GM23338 (cell line): Measurements from ENCODE around the gene ARAP1.

Experiments used
- CREB1 ChIP-seq: fragments of 250-450 bp; sonication (Bioruptor Pico); IDR thresholded peaks from 2 replicates; pipeline ENCODE4 v1.5.0; 2020; ENCODE audit warnings: low read depth, mild to moderate bottlenecking, moderate library complexity
- EZH2 ChIP-seq: fragments of 200-600 bp; sonication (generic); IDR thresholded peaks from one replicate; pipeline ENCODE4 v1.8.0; 2017; ENCODE audit warnings: antibody characterized with exemption, mild to moderate bottlenecking, low read depth; ENCODE audit not compliant: unreplicated experiment
- EZH2phosphoT487 ChIP-seq: fragments of 200-600 bp; sonication (generic); IDR thresholded peaks from one replicate; pipeline ENCODE4 v1.8.1; 2018; ENCODE audit warnings: antibody characterized with exemption; ENCODE audit not compliant: unreplicated experiment
- JUNB ChIP-seq: IDR thresholded peaks from one replicate; pipeline ENCODE4 v1.6.1; 2016; ENCODE audit warnings: antibody characterized with exemption; ENCODE audit not compliant: unreplicated experiment
- POLR2AphosphoS5 ChIP-seq: IDR thresholded peaks from 2 replicates; pipeline ENCODE4 v1.6.1; 2016; ENCODE audit warnings: antibody characterized with exemption, low read depth
- TF ChIP-seq, protein P1 (sequence below), 2 experiments: fragments of 200-600 bp in 1 of 2; sonication (generic) in 1 of 2; conservative IDR thresholded peaks; 2 replicates each; pipeline versions ENCODE4 v1.5.1 to v1.6.1; 2016 to 2017; ENCODE audit warnings: antibody characterized with exemption in 2 of 2, low read depth in 2 of 2, mild to moderate bottlenecking in 2 of 2, moderate library complexity in 1 of 2
- TF ChIP-seq, protein P2 (sequence below): IDR thresholded peaks from one replicate; pipeline ENCODE4 v1.6.1; 2018; ENCODE audit warnings: antibody characterized with exemption; ENCODE audit not compliant: unreplicated experiment

DNA sequence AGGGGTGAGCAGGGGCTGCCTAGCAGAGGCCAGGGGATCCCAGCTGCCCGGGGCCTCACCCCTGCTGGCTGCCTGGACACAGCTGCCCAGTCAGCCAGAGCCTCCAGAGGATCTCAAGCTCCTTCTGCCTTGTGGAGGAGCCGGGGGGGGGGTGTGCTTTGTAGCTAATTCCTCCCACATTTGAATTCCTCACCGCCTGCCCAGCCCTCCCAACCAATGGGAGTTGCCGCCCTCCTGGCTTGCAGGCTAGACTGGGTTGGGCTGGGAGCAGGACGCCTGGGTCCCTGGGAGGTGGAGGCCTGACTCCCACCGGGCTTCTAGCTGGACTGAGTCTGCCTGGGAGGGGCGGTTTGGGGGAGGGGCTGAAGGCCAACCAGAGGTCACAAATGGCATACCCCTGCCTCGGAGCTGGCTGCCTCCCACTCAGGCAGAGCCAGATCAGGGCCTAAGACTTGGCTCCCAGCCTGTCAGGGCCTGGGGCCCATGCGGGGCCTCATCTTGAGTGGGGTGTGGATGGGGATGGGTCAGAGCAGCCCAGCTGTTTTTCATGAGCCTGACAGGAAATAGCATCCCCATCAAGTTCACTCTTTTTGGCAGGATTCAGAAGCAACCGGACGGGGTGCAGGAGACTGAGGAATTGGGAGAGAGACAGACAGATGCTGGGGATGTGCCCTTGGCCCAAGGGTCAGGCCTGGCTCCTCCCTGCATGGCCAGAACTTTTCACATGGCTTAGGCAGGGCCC, 48.8 kb downstream of the ARAP1 start:
- TF ChIP-seq, protein P1, sequence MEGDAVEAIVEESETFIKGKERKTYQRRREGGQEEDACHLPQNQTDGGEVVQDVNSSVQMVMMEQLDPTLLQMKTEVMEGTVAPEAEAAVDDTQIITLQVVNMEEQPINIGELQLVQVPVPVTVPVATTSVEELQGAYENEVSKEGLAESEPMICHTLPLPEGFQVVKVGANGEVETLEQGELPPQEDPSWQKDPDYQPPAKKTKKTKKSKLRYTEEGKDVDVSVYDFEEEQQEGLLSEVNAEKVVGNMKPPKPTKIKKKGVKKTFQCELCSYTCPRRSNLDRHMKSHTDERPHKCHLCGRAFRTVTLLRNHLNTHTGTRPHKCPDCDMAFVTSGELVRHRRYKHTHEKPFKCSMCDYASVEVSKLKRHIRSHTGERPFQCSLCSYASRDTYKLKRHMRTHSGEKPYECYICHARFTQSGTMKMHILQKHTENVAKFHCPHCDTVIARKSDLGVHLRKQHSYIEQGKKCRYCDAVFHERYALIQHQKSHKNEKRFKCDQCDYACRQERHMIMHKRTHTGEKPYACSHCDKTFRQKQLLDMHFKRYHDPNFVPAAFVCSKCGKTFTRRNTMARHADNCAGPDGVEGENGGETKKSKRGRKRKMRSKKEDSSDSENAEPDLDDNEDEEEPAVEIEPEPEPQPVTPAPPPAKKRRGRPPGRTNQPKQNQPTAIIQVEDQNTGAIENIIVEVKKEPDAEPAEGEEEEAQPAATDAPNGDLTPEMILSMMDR (conservative IDR thresholded peaks at IDR 0.05; ENCODE audit: low read depth in 2 of 2) = no peak
- TF ChIP-seq POLR2AphosphoS5 = no peak
- TF ChIP-seq EZH2phosphoT487 = no peak
- no peak for TF ChIP-seq EZH2
- TF ChIP-seq CREB1 (CRISPR knock-in tag) = no peak
- TF ChIP-seq, protein P2, sequence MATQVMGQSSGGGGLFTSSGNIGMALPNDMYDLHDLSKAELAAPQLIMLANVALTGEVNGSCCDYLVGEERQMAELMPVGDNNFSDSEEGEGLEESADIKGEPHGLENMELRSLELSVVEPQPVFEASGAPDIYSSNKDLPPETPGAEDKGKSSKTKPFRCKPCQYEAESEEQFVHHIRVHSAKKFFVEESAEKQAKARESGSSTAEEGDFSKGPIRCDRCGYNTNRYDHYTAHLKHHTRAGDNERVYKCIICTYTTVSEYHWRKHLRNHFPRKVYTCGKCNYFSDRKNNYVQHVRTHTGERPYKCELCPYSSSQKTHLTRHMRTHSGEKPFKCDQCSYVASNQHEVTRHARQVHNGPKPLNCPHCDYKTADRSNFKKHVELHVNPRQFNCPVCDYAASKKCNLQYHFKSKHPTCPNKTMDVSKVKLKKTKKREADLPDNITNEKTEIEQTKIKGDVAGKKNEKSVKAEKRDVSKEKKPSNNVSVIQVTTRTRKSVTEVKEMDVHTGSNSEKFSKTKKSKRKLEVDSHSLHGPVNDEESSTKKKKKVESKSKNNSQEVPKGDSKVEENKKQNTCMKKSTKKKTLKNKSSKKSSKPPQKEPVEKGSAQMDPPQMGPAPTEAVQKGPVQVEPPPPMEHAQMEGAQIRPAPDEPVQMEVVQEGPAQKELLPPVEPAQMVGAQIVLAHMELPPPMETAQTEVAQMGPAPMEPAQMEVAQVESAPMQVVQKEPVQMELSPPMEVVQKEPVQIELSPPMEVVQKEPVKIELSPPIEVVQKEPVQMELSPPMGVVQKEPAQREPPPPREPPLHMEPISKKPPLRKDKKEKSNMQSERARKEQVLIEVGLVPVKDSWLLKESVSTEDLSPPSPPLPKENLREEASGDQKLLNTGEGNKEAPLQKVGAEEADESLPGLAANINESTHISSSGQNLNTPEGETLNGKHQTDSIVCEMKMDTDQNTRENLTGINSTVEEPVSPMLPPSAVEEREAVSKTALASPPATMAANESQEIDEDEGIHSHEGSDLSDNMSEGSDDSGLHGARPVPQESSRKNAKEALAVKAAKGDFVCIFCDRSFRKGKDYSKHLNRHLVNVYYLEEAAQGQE = no peak
- no peak for TF ChIP-seq JUNB
